Heart right ventricle (tissue), 16 donors: ENCODE measurements around the gene ACTG2. TPM values are rescaled to one million over a fixed set of nuclear protein-coding genes. Genes with fewer than 3 reads are reported as not detected.
"Not testable (repeated sequence)": the region's sequence is repeated elsewhere in the genome, so short reads cannot be mapped to it uniquely, and the experiment has no call there.

Source experiments
- ATAC-seq, 8 donors: fragments of 200-7000 bp; cut with Tn5 transposase; one replicate each; pipeline ENCODE4 v1.9.1; 2020; ENCODE audit warnings: mild to moderate bottlenecking in 8 of 8, moderate library complexity in 8 of 8, moderate number of reproducible peaks in 1 of 8
- DNase-seq, 2 donors: peaks; one replicate each; pipeline ENCODE4 v3.0.0-alpha.2; 2020
- H3K27ac ChIP-seq, 10 donors: fragments of 200-600 bp; sonication (generic) in 2 of 10; one replicate each; pipeline versions ENCODE4 v1.5.0 to v1.8.0; 2020 to 2022; ENCODE audit warnings: mild to moderate bottlenecking in 3 of 10
- H3K27me3 ChIP-seq, 7 donors: fragments of 200-600 bp; one replicate each; pipeline ENCODE4 v1.8.0; 2021 to 2022; ENCODE audit warnings: mild to moderate bottlenecking in 2 of 7
- H3K36me3 ChIP-seq, 9 donors: fragments of 200-600 bp; sonication (generic) in 1 of 9; one replicate each; pipeline versions ENCODE4 v1.5.0 to v1.8.0; 2020 to 2022; ENCODE audit warnings: mild to moderate bottlenecking in 2 of 9
- H3K4me1 ChIP-seq, 9 donors: fragments of 200-600 bp; sonication (generic) in 1 of 9; one replicate each; pipeline versions ENCODE4 v1.5.0 to v1.8.0; 2020 to 2022; ENCODE audit warnings: mild to moderate bottlenecking in 4 of 9
- H3K4me3 ChIP-seq, 10 donors: fragments of 200-600 bp; sonication (generic) in 2 of 10; one replicate each; pipeline versions ENCODE4 v1.5.0 to v1.8.0; 2020 to 2022; ENCODE audit warnings: mild to moderate bottlenecking in 7 of 10, moderate library complexity in 2 of 10
- H3K9me3 ChIP-seq, 11 donors: fragments of 200-600 bp in 10 of 11; sonication (generic) in 2 of 11; one replicate each; pipeline versions ENCODE4 v1.5.0 to v1.8.0; 2013 to 2022; ENCODE audit warnings: mild to moderate bottlenecking in 2 of 11, control low read depth in 1 of 11, moderate library complexity in 1 of 11
- WGBS, 2 donors: extraction: QIAGEN DNeasy Blood & Tissue Kit; methylation state at CpG; one replicate each; pipeline ENCODE4 v1.1.7; 2013; ENCODE audit warnings: inconsistent platforms in 1 of 2; 5-methylcytosine and 5-hydroxymethylcytosine counted together
- intact Hi-C, 10 donors: fragments of 100-400 bp; cut with DNase I; formaldehyde crosslinking; loops; one replicate each; pipeline versions ENCODE4 v1.11.1 to v1.14.2; 2022
- polyA plus RNA-seq, 2 donors: library from polyadenylated mRNA; stranded (reverse); fragments of 200-250 nt; gene quantifications; one replicate each; pipeline ENCODE4 v1.2.3, GENCODE V29; 2013
- total RNA-seq, 10 donors: library from RNA; stranded (reverse); fragmentation: NEBNext Ultra II Directional in 3 of 10; extraction: Animal tissue kit (Norgen Biotek cat#: 25700) in 3 of 10; gene quantifications; one replicate each; pipeline versions ENCODE4 v1.2.1 to v1.2.4, GENCODE V29; 2021 to 2023
- TF ChIP-seq, protein P1 (sequence below), 9 donors: fragments of 200-600 bp; sonication (generic) in 2 of 9; IDR thresholded peaks; one replicate each; pipeline versions ENCODE4 v1.5.0 to v1.8.0; 2021 to 2022; ENCODE audit warnings: antibody characterized with exemption in 9 of 9, mild to moderate bottlenecking in 5 of 9, moderate library complexity in 1 of 9
- donor health status: Arrhythmogenic right ventricular cardiomyopathy.
- donor health status: ischemic (EF 13 %, LVEDD 7.1; RV severe dilation, severe dysfunction).
- donor health status: healthy with polysubstance abuse.
- donor health status: DM: no; HTN: yes; CAD: no.
- donor health status: DM: no; HTN: no; CAD: no.
- donor health status: ischemic (EF 25% LVEDD 6.9; RV normal size, moderate dysfunction).
- donor health status: ischemic (EF 25% LVEDD 5.7; RV mildly dilated, moderate dysfunction).
- donor health status: healthy.
- donor health status: DM: yes; HTN: yes; CAD: no.
- donor health status: Ischemic cardiomyopathy.
- donor health status: ischemic (EF 35%, LVEDD 5.7; RV mildly dilated, moderate dysfunction).
- donor health status: nonischemic (EF 11% LVEDD 7.7; RV severe dilation, severe dysfunction).
- donor health status: DM: yes; HTN: yes; CAD: no.
- donor health status: PGD.
- donor health status: ischemic (EF 29% LVEDD 5.4; RV normal size, mild dysfunction).
- donor health status: nonischemic (EF 23%, LVEDD 6.1; RV moderate dilation, normal function).

ACTG2 gene
- total and polyA plus RNA-seq, 12 donors = 0.52 to 44.1 (median 2.0) TPM

DNA sequence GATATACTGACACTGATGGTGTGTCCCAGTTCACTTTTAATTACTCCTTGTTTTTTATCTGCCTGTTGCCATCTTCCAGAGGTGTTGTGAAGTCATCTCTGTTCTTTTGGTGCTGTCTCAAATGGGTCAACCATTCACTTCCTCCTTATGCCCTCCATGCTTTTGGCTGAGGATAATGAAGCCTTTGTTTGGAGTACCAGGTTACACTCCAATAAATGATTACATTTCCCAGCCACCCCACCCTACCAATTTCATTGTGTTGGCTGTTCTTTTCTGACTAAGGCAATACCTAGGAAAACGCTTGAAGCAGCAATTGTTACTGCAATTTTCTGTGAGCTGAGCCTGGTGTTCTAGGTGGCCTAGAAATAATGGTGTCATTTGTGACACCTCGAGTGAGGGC is 29.8 kb upstream of the ACTG2 start:
- Histone ChIP-seq H3K4me1 (no peaks in the 10 kb centered on the region), H3K4me3 (no peak overlapping the region), H3K27me3 (no peaks in the 10 kb centered on the region), H3K9me3 (no peaks in the 10 kb centered on the region), H3K36me3 (peaks cover 0 to 99% (median 52%) of the 10 kb centered on the region in 9 donors), H3K27ac (no peak overlapping the region)
- intact Hi-C loops = loop anchor here in 1 of 10 donors (10.0 kb wide), 1 partner anchor 122 kb away; the partner anchor contains the start of gene TET3
- DNase-seq = no peak
- TF ChIP-seq, protein P1, sequence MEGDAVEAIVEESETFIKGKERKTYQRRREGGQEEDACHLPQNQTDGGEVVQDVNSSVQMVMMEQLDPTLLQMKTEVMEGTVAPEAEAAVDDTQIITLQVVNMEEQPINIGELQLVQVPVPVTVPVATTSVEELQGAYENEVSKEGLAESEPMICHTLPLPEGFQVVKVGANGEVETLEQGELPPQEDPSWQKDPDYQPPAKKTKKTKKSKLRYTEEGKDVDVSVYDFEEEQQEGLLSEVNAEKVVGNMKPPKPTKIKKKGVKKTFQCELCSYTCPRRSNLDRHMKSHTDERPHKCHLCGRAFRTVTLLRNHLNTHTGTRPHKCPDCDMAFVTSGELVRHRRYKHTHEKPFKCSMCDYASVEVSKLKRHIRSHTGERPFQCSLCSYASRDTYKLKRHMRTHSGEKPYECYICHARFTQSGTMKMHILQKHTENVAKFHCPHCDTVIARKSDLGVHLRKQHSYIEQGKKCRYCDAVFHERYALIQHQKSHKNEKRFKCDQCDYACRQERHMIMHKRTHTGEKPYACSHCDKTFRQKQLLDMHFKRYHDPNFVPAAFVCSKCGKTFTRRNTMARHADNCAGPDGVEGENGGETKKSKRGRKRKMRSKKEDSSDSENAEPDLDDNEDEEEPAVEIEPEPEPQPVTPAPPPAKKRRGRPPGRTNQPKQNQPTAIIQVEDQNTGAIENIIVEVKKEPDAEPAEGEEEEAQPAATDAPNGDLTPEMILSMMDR (IDR thresholded peaks at IDR 0.05) = no peak
- WGBS, 2 donors = 80 to 91% methylated on average over 2 of the region's 2 CpGs
- ATAC-seq = no peak

DNA sequence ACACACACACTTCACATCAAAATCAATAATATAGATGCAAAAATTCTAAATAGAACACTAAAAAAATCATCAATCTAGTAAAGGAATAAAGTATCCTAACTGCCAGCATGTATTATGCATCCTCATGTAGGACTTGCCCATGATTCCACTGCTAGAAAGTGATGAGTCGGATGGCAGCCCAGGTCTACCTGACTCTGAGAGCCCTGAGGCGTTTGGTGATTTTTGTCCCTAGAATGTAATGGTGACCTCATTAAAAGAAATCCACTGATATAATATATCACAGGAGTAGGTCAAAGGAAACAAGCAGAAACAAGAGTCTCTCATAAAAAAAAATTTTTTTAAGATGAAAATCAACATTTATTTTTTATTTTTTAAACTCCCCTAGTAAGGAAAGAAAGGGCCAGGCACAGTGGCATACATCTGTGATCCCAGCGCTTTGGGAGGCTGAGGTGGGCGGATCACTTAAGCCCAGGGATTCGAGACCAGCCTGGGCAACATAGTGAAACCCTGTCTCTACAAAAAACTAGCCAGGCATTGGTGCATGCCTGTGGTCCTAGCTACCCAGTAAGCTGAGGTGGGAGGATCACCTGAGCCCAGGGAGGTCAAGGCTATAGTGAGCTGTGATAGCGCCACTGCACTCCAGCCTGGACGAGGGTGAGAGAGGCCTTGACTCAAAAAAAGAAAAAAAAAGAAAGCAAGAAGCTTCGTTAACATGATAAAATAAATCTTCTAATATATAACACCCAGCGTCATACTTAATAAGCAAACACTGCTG is 24.4 kb upstream of the ACTG2 start:
- peaks cover 0 to 45% (median 18%) of the 10 kb centered on the region in 9 donors for H3K36me3 ChIP-seq
- no peaks in the 10 kb centered on the region for H3K27me3 ChIP-seq
- no peak overlapping the region for H3K4me3 ChIP-seq
- DNase-seq (no peak), ATAC-seq (no peak)
- intact Hi-C loops = loop anchor here in 1 of 10 donors (10.0 kb wide), 1 partner anchor 116 kb away; the partner anchor contains the start of gene TET3
- 95 to 96% methylated on average over 9 of the region's 9 CpGs for WGBS, 2 donors
- TF ChIP-seq, protein P1 (IDR thresholded peaks at IDR 0.05) = no peak
- peaks cover 0 to 22% (median 16%) of the 10 kb centered on the region in 9 donors for H3K4me1 ChIP-seq
- no peaks in the 10 kb centered on the region for H3K9me3 ChIP-seq
- no peak overlapping the region for H3K27ac ChIP-seq

DNA sequence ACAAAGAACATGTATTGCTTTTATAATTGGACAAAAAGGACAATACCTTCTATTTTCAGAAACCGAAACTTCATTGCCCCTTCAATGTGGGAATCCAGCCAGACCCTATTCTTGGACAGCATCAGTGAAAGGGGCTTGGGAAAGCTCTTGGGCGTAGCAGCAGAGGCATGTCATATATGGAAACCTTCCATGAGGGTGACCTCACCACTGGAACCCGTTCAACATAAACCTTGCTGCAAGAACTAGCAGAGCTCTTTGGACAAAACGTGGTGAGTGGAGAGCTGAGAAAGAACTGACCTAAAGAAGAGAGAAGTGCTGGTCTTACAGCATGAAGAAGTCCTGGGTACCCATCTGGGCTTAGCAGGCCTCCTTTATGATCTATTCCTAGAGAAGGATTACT is 22.7 kb upstream of the ACTG2 start:
- peak; percentile 87 to 99 (median 96) for ATAC-seq

DNA sequence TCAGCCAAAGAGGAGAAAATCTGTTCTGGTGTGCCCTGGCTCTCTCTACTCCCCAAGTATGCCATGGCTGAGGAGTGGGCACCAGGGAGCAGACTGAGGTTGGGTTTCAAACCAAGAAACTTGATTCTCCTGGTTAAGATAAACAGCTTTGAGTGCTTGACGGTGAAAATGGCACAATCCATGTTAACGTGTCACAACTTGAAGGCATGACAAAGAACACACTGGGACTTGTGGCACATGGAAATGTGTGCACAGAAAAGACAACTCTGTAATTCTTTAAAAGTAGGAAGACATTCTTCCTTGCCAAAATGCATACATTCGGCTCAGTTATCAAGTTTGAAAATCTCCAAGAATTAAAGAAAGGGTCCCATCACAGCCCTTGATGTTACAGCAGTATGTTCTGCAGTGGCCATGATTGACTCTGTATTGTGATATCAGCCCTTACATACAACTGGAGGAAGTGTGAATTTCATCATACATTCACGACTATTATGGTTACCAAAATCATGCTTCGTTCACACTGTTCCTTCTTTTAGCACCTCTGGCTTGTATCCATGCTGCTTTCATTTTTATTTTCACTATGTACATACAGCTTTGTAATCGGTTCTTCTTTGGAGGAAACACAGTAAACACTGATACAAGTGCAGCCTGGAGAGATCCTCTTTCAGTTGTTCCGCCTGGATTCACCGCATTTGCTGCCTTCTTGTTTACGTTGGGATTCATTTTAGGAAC is 15.6 kb upstream of the ACTG2 start:
- H3K4me3 ChIP-seq = no peak overlapping the region
- 68 to 74% methylated on average over 9 of the region's 9 CpGs for WGBS, 2 donors
- no peaks in the 10 kb centered on the region for H3K9me3 ChIP-seq
- TF ChIP-seq, protein P1 (IDR thresholded peaks at IDR 0.05) = no peak
- ATAC-seq (peak in 4 of 8 donors; percentile 28 to 50 (median 42)), DNase-seq (no peak)
- peaks cover 0 to 5% (median 0%) of the 10 kb centered on the region in 9 donors for H3K4me1 ChIP-seq
- peaks cover 0 to 5% (median 0%) of the 10 kb centered on the region in 7 donors for H3K27me3 ChIP-seq
- no peaks in the 10 kb centered on the region for H3K36me3 ChIP-seq
- intact Hi-C loops = no loop called here
- no peak overlapping the region for H3K27ac ChIP-seq

More for the DNA sequence above, 22.7 kb upstream of the ACTG2 start:
- intact Hi-C loops = loop anchor here in 1 of 10 donors (5.0 kb wide), 1 partner anchor 57 kb away; the partner anchor contains the start of gene DGUOK
- H3K4me1 ChIP-seq = peaks cover 0 to 22% (median 16%) of the 10 kb centered on the region in 9 donors
- H3K9me3 ChIP-seq = no peaks in the 10 kb centered on the region
- 3 to 14% methylated on average over 4 of the region's 4 CpGs for WGBS, 2 donors
- H3K27me3 ChIP-seq = no peaks in the 10 kb centered on the region
- H3K4me3 ChIP-seq = peak overlapping the region in 1 of 10 donors; percentile 1
- TF ChIP-seq, protein P1 (IDR thresholded peaks at IDR 0.05) = no peak
- H3K27ac ChIP-seq = peak overlapping the region in 9 of 10 donors; percentile 4 to 84 (median 67)
- DNase-seq = peak in 1 of 2 donors; percentile 90
- H3K36me3 ChIP-seq = peaks cover 0 to 28% (median 4%) of the 10 kb centered on the region in 9 donors

DNA sequence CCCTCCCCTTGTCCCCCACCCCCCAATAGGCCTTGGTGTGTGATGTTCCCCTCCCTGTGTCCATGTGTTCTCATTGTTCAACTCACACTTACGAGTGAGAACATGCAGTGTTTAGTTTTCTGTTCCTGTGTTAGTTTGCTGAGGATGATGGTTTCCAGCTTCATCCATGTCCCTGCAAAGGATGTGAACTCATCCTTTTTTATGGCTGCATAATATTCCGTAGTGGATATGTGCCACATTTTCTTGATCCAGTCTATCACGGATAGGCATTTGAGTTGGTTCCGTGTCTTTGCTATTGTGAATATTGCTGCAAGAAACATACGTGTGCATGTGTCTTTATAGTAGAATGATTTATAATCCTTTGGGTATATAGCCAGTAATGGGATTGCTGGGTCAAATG is 14.8 kb upstream of the ACTG2 start:
- ATAC-seq, intact Hi-C loops, H3K27me3 ChIP-seq, H3K4me1 ChIP-seq, H3K36me3 ChIP-seq, DNase-seq, H3K27ac ChIP-seq, H3K4me3 ChIP-seq, H3K9me3 ChIP-seq: not testable (repeated sequence)
- WGBS, 2 donors = 91 to 97% methylated on average over 5 of the region's 5 CpGs
